ENCODE measurements around the gene PRKCQ.

GRCh38 chr10:6564367-6564766 lies 15.7 kb downstream of the PRKCQ start:
- TF ChIP-seq CTCF (IDR thresholded peaks at IDR 0.05; ENCODE audit: insufficient read depth, low read depth, low read length) (no peak), EZH2 (IDR thresholded peaks at IDR 0.05; ENCODE audit: insufficient read depth, low read length) (no peak)
